Measurements from ENCODE around the gene FMO4. TPM values are rescaled to one million over a fixed set of nuclear protein-coding genes. Genes with fewer than 3 reads are reported as not detected.

The FMO4 gene
- total and polyA plus RNA-seq, 2 of the 13 experiments (the other 11 are each of a cell fraction or from before 2014, with no cell fraction given) = 0.07 to 0.29 TPM

GRCh38 chr1:171367436-171367835 lies 53.5 kb downstream of the FMO4 start:
- no peaks in the 10 kb centered on the region for H3K4me1 ChIP-seq (ENCODE audit: insufficient read depth, low read length)
- H3K27ac ChIP-seq (ENCODE audit: extremely low read length, insufficient read depth, low read length) = no peak overlapping the region
- no peak for ATAC-seq
- intact Hi-C loops (cut with micrococcal nuclease; ENCODE audit: unreplicated experiment) = no loop called here
- no peak overlapping the region for H3K9ac ChIP-seq (ENCODE audit: insufficient read depth, low read depth, low read length)
- no peaks in the 10 kb centered on the region for H3K9me3 ChIP-seq (ENCODE audit: low read length)
- H3K36me3 ChIP-seq (replicated peaks in 1 of 2; ENCODE audit: control insufficient read depth in 1 of 2, insufficient read depth in 2 of 2, low read length in 2 of 2) = no peaks in the 10 kb centered on the region
- H3K79me2 ChIP-seq (ENCODE audit: insufficient read depth, low read length) = no peaks in the 10 kb centered on the region
- ChIA-PET POLR2A (no interaction called here), CTCF (ENCODE audit: low intra/inter-chr PET ratio, low total read pairs) (no interaction called here)
- no peak overlapping the region for H3K4me2 ChIP-seq (ENCODE audit: low read depth, low read length)
- no peak overlapping the region for H3K4me3 ChIP-seq (replicated peaks in 1 of 3; ENCODE audit: insufficient read depth in 1 of 3, low read depth in 2 of 3, low read length in 3 of 3)
- no peaks in the 10 kb centered on the region for H3K27me3 ChIP-seq (ENCODE audit: control insufficient read depth in 1 of 2, insufficient read depth in 2 of 2, low read length in 2 of 2)
- FAIRE-seq = no peak
- in situ Hi-C loops (cut with HindIII; ENCODE audit: extremely low pct_ligation_motif_present, low pct_unique_long_range_greater_than_20kb) = no loop called here
- H4K20me1 ChIP-seq (ENCODE audit: insufficient read depth, low read length) = no peaks in the 10 kb centered on the region
- no TSS peak for BruUV-seq (replicated peaks)
- no peak overlapping the region for H2AFZ ChIP-seq (ENCODE audit: low read length)
- 0% methylated on average over 1 of the region's 1 CpG for WGBS (ENCODE audit: low lambda C conversion rate)
- DNase-seq (ENCODE audit: low spot score) = no peak
- TF ChIP-seq ARNT2 (CRISPR knock-in tag; IDR thresholded peaks at IDR 0.05; ENCODE audit: low read depth) (no peak), EP300 (IDR thresholded peaks at IDR 0.05; ENCODE audit: low read depth in 2 of 2, low read length in 2 of 2) (no peak), EP300 (CRISPR knock-in tag; IDR thresholded peaks at IDR 0.05; ENCODE audit: borderline replicate concordance) (no peak), EHMT2 (IDR thresholded peaks at IDR 0.05; ENCODE audit: borderline replicate concordance, low read depth, low read length) (no peak), ZNF567 (CRISPR knock-in tag; IDR thresholded peaks at IDR 0.05; ENCODE audit: borderline replicate concordance) (no peak), RFX1 (IDR thresholded peaks at IDR 0.05) (no peak), FOXJ3 (CRISPR knock-in tag; IDR thresholded peaks at IDR 0.05; ENCODE audit: borderline replicate concordance) (no peak), SKI (IDR thresholded peaks at IDR 0.05; ENCODE audit: partially characterized antibody) (no peak), BHLHE40 (IDR thresholded peaks at IDR 0.05; ENCODE audit: low read length) (no peak), JDP2 (CRISPR knock-in tag; IDR thresholded peaks at IDR 0.05; ENCODE audit: borderline replicate concordance) (no peak), SOX5 (CRISPR knock-in tag; IDR thresholded peaks at IDR 0.05; ENCODE audit: borderline replicate concordance) (no peak), ZNF484 (CRISPR knock-in tag; IDR thresholded peaks at IDR 0.05; ENCODE audit: borderline replicate concordance, low read depth) (no peak), PAWR (CRISPR knock-in tag; IDR thresholded peaks at IDR 0.05; ENCODE audit: borderline replicate concordance) (no peak)

Measured in HepG2 (cell line).